ENCODE data around the gene PIGZ.

GRCh38 chr3:197002701-197003454, 34.2 kb upstream of the PIGZ start:
- TF ChIP-seq CTCF (conservative IDR thresholded peaks at IDR 0.05), result peak; percentile 99
- TF ChIP-seq ZFX (IDR thresholded peaks at IDR 0.05), result peak; percentile 99

All from C4-2B (cell line).